Endodermal cell (in vitro differentiated cells): ENCODE measurements around the gene CSDE1. TPM values are rescaled to one million over a fixed set of nuclear protein-coding genes. Genes with fewer than 3 reads are reported as not detected.

ENCODE experiments used
- DNase-seq: peaks from one replicate; pipeline ENCODE4 v3.0.0-alpha.2; 2017
- H3K27ac ChIP-seq: 2 replicates; pipeline ENCODE4 v1.5.1; 2013; ENCODE audit warnings: mild to moderate bottlenecking, low read depth, low read length, moderate library complexity
- H3K27me3 ChIP-seq: 2 replicates; pipeline ENCODE4 v1.6.1; 2013; ENCODE audit warnings: mild to moderate bottlenecking, low read length, moderate library complexity; ENCODE audit not compliant: insufficient read depth, control insufficient read depth, poor library complexity, severe bottlenecking
- H3K36me3 ChIP-seq: 2 replicates; pipeline ENCODE4 v1.7.0; 2013; ENCODE audit warnings: mild to moderate bottlenecking, low read length, moderate library complexity; ENCODE audit not compliant: control insufficient read depth, insufficient read depth
- H3K4me1 ChIP-seq: one replicate; pipeline ENCODE4 v1.7.0; 2013; ENCODE audit warnings: low read length; ENCODE audit not compliant: control insufficient read depth, insufficient read depth
- H3K4me3 ChIP-seq: 2 replicates; pipeline ENCODE4 v1.5.1; 2013; ENCODE audit warnings: mild to moderate bottlenecking, low read length, moderate library complexity
- H3K9ac ChIP-seq: 2 replicates; pipeline ENCODE4 v1.6.1; 2013; ENCODE audit warnings: mild to moderate bottlenecking, low read length, moderate library complexity; ENCODE audit not compliant: poor library complexity, severe bottlenecking; ENCODE audit errors: extremely low read depth
- H3K9me3 ChIP-seq: 2 replicates; pipeline ENCODE4 v1.6.1; 2013; ENCODE audit warnings: mild to moderate bottlenecking, low read length, moderate library complexity; ENCODE audit not compliant: control insufficient read depth
- H3K27ac Mint-ChIP-seq: 2 replicates; pipeline ENCODE4 v1.8.0; 2020; ENCODE audit warnings: mixed read lengths
- H3K27me3 Mint-ChIP-seq: 2 replicates; pipeline ENCODE4 v1.8.0; 2021; ENCODE audit warnings: mild to moderate bottlenecking, mixed read lengths; ENCODE audit not compliant: insufficient read depth
- H3K36me3 Mint-ChIP-seq: 2 replicates; pipeline ENCODE4 v1.8.0; 2020; ENCODE audit warnings: low read depth, mixed read lengths
- H3K4me1 Mint-ChIP-seq: 2 replicates; pipeline ENCODE4 v1.8.0; 2020; ENCODE audit warnings: mixed read lengths
- H3K4me3 Mint-ChIP-seq: 2 replicates; pipeline ENCODE4 v1.8.0; 2020; ENCODE audit warnings: mild to moderate bottlenecking, moderate library complexity, mixed read lengths
- H3K9me3 Mint-ChIP-seq: 2 replicates; pipeline ENCODE4 v1.8.0; 2020; ENCODE audit warnings: mild to moderate bottlenecking, mixed read lengths
- CTCF ChIP-seq: fragments of 200-600 bp; sonication (generic); conservative IDR thresholded peaks from 2 replicates; pipeline ENCODE4 v1.5.0; 2021; ENCODE audit warnings: antibody characterized with exemption, mild to moderate bottlenecking
- WGBS, 2 experiments: methylation state at CpG; one replicate each; pipeline versions ENCODE4 v1.1.5 to v1.1.7; 2013; ENCODE audit warnings: missing lambda C conversion rate in 2 of 2, mixed read lengths in 1 of 2; ENCODE audit not compliant: insufficient coverage in 1 of 2, insufficient read length in 1 of 2; 5-methylcytosine and 5-hydroxymethylcytosine counted together
- total RNA-seq, 2 donors: library from RNA; stranded (reverse); fragmentation: NEBNext Ultra II Directional in 1 of 2; extraction: Animal tissue kit (Norgen Biotek cat#: 25700) in 1 of 2; gene quantifications; 2 replicates in 1 of 2; 3 replicates in 1 of 2; pipeline ENCODE4 v1.2.1, GENCODE V29; 2021

CSDE1 gene
- total RNA-seq, 2 donors from 2014 or later = 491 to 517 TPM

GRCh38 chr1:114690148-114690547 is 67.6 kb downstream of the CSDE1 start:
- peaks cover 46% of the 10 kb centered on the region for H3K27me3 Mint-ChIP-seq
- H3K36me3 Mint-ChIP-seq = no peaks in the 10 kb centered on the region
- H3K4me1 Mint-ChIP-seq = no peaks in the 10 kb centered on the region
- H3K27ac Mint-ChIP-seq = no peak overlapping the region
- H3K27me3 ChIP-seq = peaks cover 31% of the 10 kb centered on the region
- H3K4me3 Mint-ChIP-seq = no peak overlapping the region
- no peaks in the 10 kb centered on the region for H3K36me3 ChIP-seq
- 79% methylated on average over 1 of the region's 1 CpG; no CpG with 5 or more reads in 1 of the 2 experiments for WGBS, 2 experiments
- no peaks in the 10 kb centered on the region for H3K9me3 Mint-ChIP-seq
- H3K9me3 ChIP-seq = no peaks in the 10 kb centered on the region
- DNase-seq = no peak
- H3K27ac ChIP-seq = no peak overlapping the region
- no peaks in the 10 kb centered on the region for H3K4me1 ChIP-seq
- TF ChIP-seq CTCF = no peak
- no peak overlapping the region for H3K4me3 ChIP-seq
- no peak overlapping the region for H3K9ac ChIP-seq

GRCh38 chr1:114688526-114688925 is 69.3 kb downstream of the CSDE1 start:
- Histone ChIP-seq H3K27ac (no peak overlapping the region), H3K27me3 (peaks cover 32% of the 10 kb centered on the region), H3K9ac (no peak overlapping the region), H3K4me1 (no peaks in the 10 kb centered on the region), H3K36me3 (no peaks in the 10 kb centered on the region), H3K4me3 (no peak overlapping the region), H3K9me3 (no peaks in the 10 kb centered on the region)
- no peak overlapping the region for H3K27ac Mint-ChIP-seq
- no peak overlapping the region for H3K4me3 Mint-ChIP-seq
- no peak for TF ChIP-seq CTCF
- no peaks in the 10 kb centered on the region for H3K9me3 Mint-ChIP-seq
- WGBS, 2 experiments = 86 to 88% methylated on average over 4 of the region's 4 CpGs
- peaks cover 49% of the 10 kb centered on the region for H3K27me3 Mint-ChIP-seq
- H3K4me1 Mint-ChIP-seq = peaks cover 5% of the 10 kb centered on the region
- no peak for DNase-seq
- no peaks in the 10 kb centered on the region for H3K36me3 Mint-ChIP-seq

- no peak overlapping the region for H3K4me3 Mint-ChIP-seq
These were observed 71.9 kb downstream of the CSDE1 start for GRCh38 chr1:114685851-114686250.

More at GRCh38 chr1:114685851-114686250, 71.9 kb downstream of the CSDE1 start:
- H3K27me3 ChIP-seq = peaks cover 32% of the 10 kb centered on the region
- no peak overlapping the region for H3K27ac ChIP-seq
- Mint-ChIP-seq H3K4me1 (peaks cover 5% of the 10 kb centered on the region), H3K27ac (no peak overlapping the region), H3K36me3 (no peaks in the 10 kb centered on the region), H3K27me3 (peaks cover 46% of the 10 kb centered on the region), H3K9me3 (no peaks in the 10 kb centered on the region)
- H3K36me3 ChIP-seq = no peaks in the 10 kb centered on the region
- H3K4me3 ChIP-seq = no peak overlapping the region
- H3K9ac ChIP-seq = no peak overlapping the region
- H3K4me1 ChIP-seq = no peaks in the 10 kb centered on the region
- no peak for DNase-seq
- H3K9me3 ChIP-seq = no peaks in the 10 kb centered on the region
- TF ChIP-seq CTCF = no peak
- WGBS, 2 experiments = 90 to 91% methylated on average over 5 of the region's 5 CpGs
